CD14-positive monocyte (primary cell): ENCODE measurements around the gene SLC35F2. TPM values are rescaled to one million over a fixed set of nuclear protein-coding genes. Genes with fewer than 3 reads are reported as not detected.
"Not testable (repeated sequence)": the region's sequence is repeated elsewhere in the genome, so short reads cannot be mapped to it uniquely, and the experiment has no call there.

Experiments used
- DNase-seq, 3 donors: peaks; one replicate each; pipeline ENCODE4 v3.0.0-alpha.2; 2011 to 2022
- H2AFZ ChIP-seq: 2 replicates; pipeline ENCODE4 v1.6.0; 2012; ENCODE audit warnings: mild to moderate bottlenecking, low read depth, low read length, inconsistent platforms; ENCODE audit not compliant: insufficient read depth, poor library complexity, severe bottlenecking
- H3K27ac ChIP-seq, 2 donors: 1 replicate in 1 of 2; 2 replicates in 1 of 2; pipeline ENCODE4 v1.5.1; 2012 to 2013; ENCODE audit warnings: low read length in 2 of 2, control low read depth in 1 of 2, inconsistent platforms in 1 of 2, low read depth in 1 of 2, mild to moderate bottlenecking in 1 of 2
- H3K27me3 ChIP-seq, 2 donors: one replicate each; pipeline versions ENCODE4 v1.6.0 to v1.6.1; 2011 to 2013; ENCODE audit warnings: low read length in 2 of 2; ENCODE audit not compliant: control insufficient read depth in 2 of 2, insufficient read depth in 2 of 2
- H3K36me3 ChIP-seq, 2 donors: replicated peaks in 1 of 2; 1 replicate in 1 of 2; 2 replicates in 1 of 2; pipeline versions ENCODE4 v1.5.1 to v1.6.1; 2012 to 2013; ENCODE audit warnings: low read length in 2 of 2, control low read depth in 1 of 2, inconsistent platforms in 1 of 2, mild to moderate bottlenecking in 1 of 2; ENCODE audit not compliant: insufficient read depth in 2 of 2, control insufficient read depth in 1 of 2
- H3K4me1 ChIP-seq, 2 donors: 1 replicate in 1 of 2; 2 replicates in 1 of 2; pipeline versions ENCODE4 v1.5.1 to v1.6.1; 2012 to 2013; ENCODE audit warnings: low read length in 2 of 2, control low read depth in 1 of 2, inconsistent platforms in 1 of 2, mild to moderate bottlenecking in 1 of 2, moderate library complexity in 1 of 2; ENCODE audit not compliant: insufficient read depth in 2 of 2, control insufficient read depth in 1 of 2
- H3K4me2 ChIP-seq: replicated peaks from 2 replicates; pipeline ENCODE3; 2012; ENCODE audit warnings: low read length, moderate library complexity, mild to moderate bottlenecking; ENCODE audit not compliant: poor library complexity, severe bottlenecking; ENCODE audit errors: extremely low read depth
- H3K4me3 ChIP-seq, 3 experiments: fragments of 200-600 bp in 1 of 3; sonication (generic) in 1 of 3; replicated peaks in 1 of 3; 1 replicate in 2 of 3; 2 replicates in 1 of 3; pipeline ENCODE4 v1.5.1; 2011 to 2013; ENCODE audit warnings: low read length in 3 of 3, mild to moderate bottlenecking in 3 of 3, control low read depth in 2 of 3, low read depth in 2 of 3, inconsistent platforms in 1 of 3, moderate library complexity in 1 of 3
- H3K79me2 ChIP-seq: 2 replicates; pipeline ENCODE4 v1.6.0; 2012; ENCODE audit warnings: mild to moderate bottlenecking, control low read depth, inconsistent platforms, low read length, moderate library complexity; ENCODE audit not compliant: insufficient read depth
- H3K9ac ChIP-seq: 2 replicates; pipeline ENCODE4 v1.6.0; 2017; ENCODE audit warnings: low read length, mild to moderate bottlenecking; ENCODE audit not compliant: insufficient read depth, poor library complexity, severe bottlenecking
- H3K9me3 ChIP-seq, 2 donors: replicated peaks in 1 of 2; 1 replicate in 1 of 2; 2 replicates in 1 of 2; pipeline versions ENCODE4 v1.5.1 to v1.6.1; 2012 to 2013; ENCODE audit warnings: low read length in 2 of 2, control low read depth in 1 of 2; ENCODE audit not compliant: control insufficient read depth in 1 of 2, insufficient read depth in 1 of 2
- H4K20me1 ChIP-seq: 2 replicates; pipeline ENCODE4 v1.6.0; 2012; ENCODE audit warnings: mild to moderate bottlenecking, low read length, control low read depth, moderate library complexity; ENCODE audit not compliant: insufficient read depth
- H3K27ac Mint-ChIP-seq, 7 donors: one replicate each; pipeline ENCODE4 v1.8.0; 2020; ENCODE audit warnings: mild to moderate bottlenecking in 7 of 7, mixed read lengths in 7 of 7, moderate library complexity in 6 of 7, inconsistent platforms in 2 of 7
- H3K27me3 Mint-ChIP-seq, 3 donors: one replicate each; pipeline ENCODE4 v1.8.0; 2021 to 2022; ENCODE audit warnings: low read depth in 3 of 3, mild to moderate bottlenecking in 3 of 3, mixed read lengths in 3 of 3, moderate library complexity in 3 of 3, inconsistent platforms in 1 of 3
- H3K36me3 Mint-ChIP-seq, 2 donors: one replicate each; pipeline ENCODE4 v1.8.0; 2020; ENCODE audit warnings: mixed read lengths in 2 of 2, inconsistent platforms in 1 of 2, mild to moderate bottlenecking in 1 of 2
- H3K4me1 Mint-ChIP-seq: one replicate; pipeline ENCODE4 v1.8.0; 2020; ENCODE audit warnings: mild to moderate bottlenecking, mixed read lengths
- H3K4me3 Mint-ChIP-seq, 2 donors: one replicate each; pipeline ENCODE4 v1.8.0; 2020; ENCODE audit warnings: mild to moderate bottlenecking in 2 of 2, mixed read lengths in 2 of 2, moderate library complexity in 1 of 2
- H3K9me3 Mint-ChIP-seq, 7 donors: one replicate each; pipeline ENCODE4 v1.8.0; 2020 to 2022; ENCODE audit warnings: mixed read lengths in 7 of 7, mild to moderate bottlenecking in 6 of 7, moderate library complexity in 6 of 7, inconsistent platforms in 2 of 7
- WGBS: methylation state at CpG from one replicate; pipeline ENCODE4 v1.1.5; 2013; ENCODE audit warnings: missing lambda C conversion rate; ENCODE audit not compliant: insufficient coverage; 5-methylcytosine and 5-hydroxymethylcytosine counted together
- intact Hi-C, 2 donors: fragments of 100-400 bp; cut with micrococcal nuclease; formaldehyde crosslinking; loops; one replicate each; pipeline versions ENCODE4 v1.15.0 to v1.15.1; 2023
- polyA plus RNA-seq, 3 donors: library from polyadenylated mRNA; depleted of rRNA in 1 of 3; unstranded in 2 of 3; stranded (reverse) in 1 of 3; fragments of 300-500 nt in 2 of 3; fragments of >200 nt in 1 of 3; fragmentation: Illumina TruSeq in 2 of 3; gene quantifications; 1 replicate in 2 of 3; 2 replicates in 1 of 3; pipeline ENCODE4 v1.2.3, GENCODE V29; 2012 to 2021
- TF ChIP-seq, protein P1 (sequence below): fragments of 200-600 bp; IDR thresholded peaks from one replicate; pipeline ENCODE4 v1.8.0; 2022; ENCODE audit warnings: antibody characterized with exemption, mild to moderate bottlenecking

SLC35F2 gene
- polyA plus RNA-seq, 3 donors = 0.24 to 0.25 TPM; not detected in 1

GRCh38 chr11:107898270-107898669, 39.7 kb upstream of the SLC35F2 start:
- Mint-ChIP-seq H3K9me3 (peaks cover 0 to 3% (median 0%) of the 10 kb centered on the region in 7 donors), H3K27me3 (peaks cover 3 to 15% (median 5%) of the 10 kb centered on the region in 3 donors), H3K27ac (no peak overlapping the region), H3K36me3 (no peaks in the 10 kb centered on the region), H3K4me1 (peaks cover 4% of the 10 kb centered on the region), H3K4me3 (no peak overlapping the region)
- Histone ChIP-seq H3K9ac (no peak overlapping the region), H3K79me2 (no peaks in the 10 kb centered on the region), H4K20me1 (no peaks in the 10 kb centered on the region), H3K27ac (no peak overlapping the region), H3K4me1 (no peaks in the 10 kb centered on the region), H3K27me3 (no peaks in the 10 kb centered on the region), H3K9me3 (no peaks in the 10 kb centered on the region), H3K4me2 (no peak overlapping the region), H3K4me3 (no peak overlapping the region), H3K36me3 (no peaks in the 10 kb centered on the region), H2AFZ (no peak overlapping the region)
- WGBS = no CpG with 5 or more reads among the region's 1 CpG
- DNase-seq = peak; percentile 14 to 26 (median 15)
- TF ChIP-seq, protein P1, sequence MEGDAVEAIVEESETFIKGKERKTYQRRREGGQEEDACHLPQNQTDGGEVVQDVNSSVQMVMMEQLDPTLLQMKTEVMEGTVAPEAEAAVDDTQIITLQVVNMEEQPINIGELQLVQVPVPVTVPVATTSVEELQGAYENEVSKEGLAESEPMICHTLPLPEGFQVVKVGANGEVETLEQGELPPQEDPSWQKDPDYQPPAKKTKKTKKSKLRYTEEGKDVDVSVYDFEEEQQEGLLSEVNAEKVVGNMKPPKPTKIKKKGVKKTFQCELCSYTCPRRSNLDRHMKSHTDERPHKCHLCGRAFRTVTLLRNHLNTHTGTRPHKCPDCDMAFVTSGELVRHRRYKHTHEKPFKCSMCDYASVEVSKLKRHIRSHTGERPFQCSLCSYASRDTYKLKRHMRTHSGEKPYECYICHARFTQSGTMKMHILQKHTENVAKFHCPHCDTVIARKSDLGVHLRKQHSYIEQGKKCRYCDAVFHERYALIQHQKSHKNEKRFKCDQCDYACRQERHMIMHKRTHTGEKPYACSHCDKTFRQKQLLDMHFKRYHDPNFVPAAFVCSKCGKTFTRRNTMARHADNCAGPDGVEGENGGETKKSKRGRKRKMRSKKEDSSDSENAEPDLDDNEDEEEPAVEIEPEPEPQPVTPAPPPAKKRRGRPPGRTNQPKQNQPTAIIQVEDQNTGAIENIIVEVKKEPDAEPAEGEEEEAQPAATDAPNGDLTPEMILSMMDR = peak; percentile 61
- intact Hi-C loops = loop anchor here in 1 of 2 donors (5.0 to 10.0 kb wide), 2 partner anchors 156 to 353 kb away; no protein-coding TSS in a partner anchor

DNA sequence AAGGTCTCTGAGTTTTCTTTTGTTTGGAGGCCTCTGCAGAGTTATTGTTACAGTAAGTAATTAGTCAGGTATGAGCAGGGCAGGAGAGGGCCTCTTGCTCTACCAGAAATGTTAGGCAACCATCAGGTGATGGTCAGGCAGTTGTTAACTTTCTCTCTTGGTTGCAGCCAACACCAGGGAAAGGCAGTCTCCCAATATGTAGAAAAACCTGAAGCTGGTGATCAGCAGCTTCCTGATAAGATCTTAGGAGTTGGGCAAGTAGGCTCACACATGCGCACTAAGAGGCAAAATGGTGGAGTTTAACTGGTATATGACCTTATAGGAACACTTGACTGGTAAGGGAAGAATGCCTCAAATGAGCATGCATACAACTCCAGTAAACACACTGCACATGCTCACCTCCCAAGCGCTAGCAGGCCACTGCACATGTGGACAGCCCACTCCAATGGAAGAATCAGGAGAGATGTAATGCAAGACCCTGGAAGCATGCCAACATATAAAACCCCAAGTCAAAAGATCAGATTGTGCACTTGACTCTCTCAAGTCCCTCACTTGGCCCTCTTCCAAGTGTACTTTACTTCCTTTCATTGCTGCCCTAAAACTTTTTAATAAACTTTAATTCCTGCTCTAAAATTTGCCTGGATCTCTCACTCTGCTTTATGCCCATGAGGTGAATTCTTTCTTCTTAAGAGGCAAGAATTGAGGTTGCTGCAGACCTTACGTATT, 23.7 kb upstream of the SLC35F2 start:
- intact Hi-C loops = no loop called here
- no peak overlapping the region for H3K4me3 Mint-ChIP-seq

GRCh38 chr11:107881471-107881870, 22.9 kb upstream of the SLC35F2 start:
- H3K27me3 ChIP-seq, H3K4me1 Mint-ChIP-seq, H3K27ac Mint-ChIP-seq, H3K27ac ChIP-seq, H3K79me2 ChIP-seq, DNase-seq, H3K9ac ChIP-seq, intact Hi-C loops, H3K4me1 ChIP-seq, H4K20me1 ChIP-seq, H3K9me3 ChIP-seq, H3K36me3 ChIP-seq, H2AFZ ChIP-seq, H3K27me3 Mint-ChIP-seq, H3K36me3 Mint-ChIP-seq, H3K4me3 ChIP-seq, H3K4me2 ChIP-seq, H3K4me3 Mint-ChIP-seq: not testable (repeated sequence)
- WGBS = 80% methylated on average over 1 of the region's 9 CpGs
- peaks cover 2 to 10% (median 5%) of the 10 kb centered on the region in 7 donors for H3K9me3 Mint-ChIP-seq

More for the DNA sequence above, 23.7 kb upstream of the SLC35F2 start:
- Histone ChIP-seq H3K79me2 (no peaks in the 10 kb centered on the region), H3K9ac (no peak overlapping the region), H4K20me1 (no peaks in the 10 kb centered on the region), H3K4me3 (no peak overlapping the region), H3K4me2 (no peak overlapping the region), H3K9me3 (no peaks in the 10 kb centered on the region), H3K4me1 (no peaks in the 10 kb centered on the region), H3K27ac (no peak overlapping the region), H3K27me3 (no peaks in the 10 kb centered on the region), H2AFZ (no peak overlapping the region), H3K36me3 (no peaks in the 10 kb centered on the region)
- Mint-ChIP-seq H3K27me3 (peaks cover 0 to 8% (median 2%) of the 10 kb centered on the region in 3 donors), H3K36me3 (no peaks in the 10 kb centered on the region), H3K4me1 (no peaks in the 10 kb centered on the region), H3K27ac (no peak overlapping the region), H3K9me3 (peaks cover 2 to 10% (median 5%) of the 10 kb centered on the region in 7 donors)
- TF ChIP-seq, protein P1 = no peak
- no CpG with 5 or more reads among the region's 3 CpGs for WGBS
- no peak for DNase-seq
